Breast epithelium (tissue), 4 donors: ENCODE data around the gene INAFM2. TPM values are rescaled to one million over a fixed set of nuclear protein-coding genes. Genes with fewer than 3 reads are reported as not detected.

Experiments
- DNase-seq, 2 donors: peaks; one replicate each; pipeline ENCODE4 v3.0.0-alpha.2; 2019; ENCODE audit warnings: low spot score in 2 of 2
- H3K27ac ChIP-seq, 2 donors: fragments of 200-600 bp; sonication (generic) in 1 of 2; one replicate each; pipeline ENCODE4 v1.5.1; 2016 to 2019; ENCODE audit warnings: mild to moderate bottlenecking in 1 of 2
- H3K27me3 ChIP-seq, 2 donors: fragments of 200-600 bp; sonication (generic) in 1 of 2; one replicate each; pipeline versions ENCODE4 v1.5.1 to v1.6.0; 2017 to 2019; ENCODE audit warnings: control low read depth in 1 of 2, mild to moderate bottlenecking in 1 of 2
- H3K36me3 ChIP-seq: fragments of 200-600 bp; one replicate; pipeline ENCODE4 v1.5.1; 2019
- H3K4me1 ChIP-seq, 2 donors: fragments of 200-600 bp; sonication (generic); one replicate each; pipeline ENCODE4 v1.5.1; 2016 to 2019; ENCODE audit warnings: control low read depth in 1 of 2
- H3K4me3 ChIP-seq, 3 donors: fragments of 200-600 bp; sonication (generic); 1 replicate in 2 of 3; 2 replicates in 1 of 3; pipeline ENCODE4 v1.5.1; 2016 to 2019; ENCODE audit warnings: mild to moderate bottlenecking in 3 of 3, moderate library complexity in 2 of 3
- H3K9me3 ChIP-seq, 2 donors: fragments of 200-600 bp; sonication (generic) in 1 of 2; one replicate each; pipeline ENCODE4 v1.5.1; 2016 to 2019; ENCODE audit warnings: control low read depth in 1 of 2
- POLR2A ChIP-seq: fragments of 450-650 bp; IDR thresholded peaks from one replicate; pipeline ENCODE4 v1.6.1; 2016; ENCODE audit warnings: antibody characterized with exemption, mild to moderate bottlenecking, moderate library complexity
- POLR2AphosphoS5 ChIP-seq, 3 donors: sonication (generic); formaldehyde crosslinking; IDR thresholded peaks; one replicate each; pipeline ENCODE4 v1.6.1; 2017; ENCODE audit warnings: antibody characterized with exemption in 3 of 3
- intact Hi-C: fragments of 100-400 bp; cut with DNase I; formaldehyde crosslinking; loops from one replicate; pipeline ENCODE4 v1.15.1; 2023; ENCODE audit warnings: low total_unique reads
- total RNA-seq, 3 donors: library from RNA; depleted of rRNA; stranded (reverse); fragments of >200 nt; gene quantifications; one replicate each; pipeline ENCODE4 v1.1.0, GENCODE V29; 2016
- TF ChIP-seq, protein P1 (sequence below), 3 donors: fragments of 450-650 bp; IDR thresholded peaks; one replicate each; pipeline ENCODE4 v1.5.1; 2016 to 2017; ENCODE audit warnings: antibody characterized with exemption in 3 of 3, mild to moderate bottlenecking in 3 of 3, moderate library complexity in 3 of 3

The INAFM2 gene
- total RNA-seq, 3 donors from 2014 or later, result 5.1 to 17.3 (median 12.5) TPM

DNA sequence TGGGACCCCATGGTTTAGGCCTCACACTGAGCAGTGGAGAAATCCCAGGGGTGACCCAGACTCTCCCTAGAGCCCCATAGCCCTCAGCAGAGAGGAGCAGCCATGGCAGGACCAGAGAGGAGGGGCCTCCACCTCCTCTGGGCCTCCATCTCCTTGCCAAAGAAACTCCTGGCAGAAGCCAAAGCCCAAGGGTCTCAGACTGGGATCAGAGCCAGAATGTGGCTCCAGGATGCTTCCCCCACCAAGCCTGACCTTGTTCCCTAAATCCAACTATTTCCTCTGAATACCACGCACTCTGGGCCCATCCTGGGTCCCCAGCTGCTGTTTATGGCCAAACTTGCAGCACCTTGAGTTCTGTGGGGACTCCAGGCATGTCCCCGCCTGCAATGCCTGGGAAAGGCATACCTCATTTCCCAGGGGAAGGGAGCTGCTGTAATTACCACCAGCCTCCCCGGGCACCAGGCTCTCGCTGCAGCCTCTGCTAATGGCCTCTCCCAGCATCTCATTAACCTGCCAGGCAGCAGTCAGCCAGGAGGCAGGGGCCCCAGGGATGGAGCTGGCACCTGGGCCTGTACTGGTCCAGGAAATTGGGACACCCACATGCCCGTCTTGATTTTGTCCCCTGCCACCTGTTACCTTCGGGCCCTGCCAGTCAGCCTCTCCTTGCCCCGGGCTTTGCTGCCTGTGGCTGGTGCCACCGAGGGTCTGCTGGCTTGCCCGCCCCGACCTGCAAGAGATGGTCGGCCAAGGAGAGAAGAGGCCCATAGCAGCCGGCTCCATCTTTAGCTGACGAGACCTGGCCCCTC lies 12.6 kb downstream of the INAFM2 start:
- intact Hi-C loops, result no loop called here
- TF ChIP-seq, protein P1, sequence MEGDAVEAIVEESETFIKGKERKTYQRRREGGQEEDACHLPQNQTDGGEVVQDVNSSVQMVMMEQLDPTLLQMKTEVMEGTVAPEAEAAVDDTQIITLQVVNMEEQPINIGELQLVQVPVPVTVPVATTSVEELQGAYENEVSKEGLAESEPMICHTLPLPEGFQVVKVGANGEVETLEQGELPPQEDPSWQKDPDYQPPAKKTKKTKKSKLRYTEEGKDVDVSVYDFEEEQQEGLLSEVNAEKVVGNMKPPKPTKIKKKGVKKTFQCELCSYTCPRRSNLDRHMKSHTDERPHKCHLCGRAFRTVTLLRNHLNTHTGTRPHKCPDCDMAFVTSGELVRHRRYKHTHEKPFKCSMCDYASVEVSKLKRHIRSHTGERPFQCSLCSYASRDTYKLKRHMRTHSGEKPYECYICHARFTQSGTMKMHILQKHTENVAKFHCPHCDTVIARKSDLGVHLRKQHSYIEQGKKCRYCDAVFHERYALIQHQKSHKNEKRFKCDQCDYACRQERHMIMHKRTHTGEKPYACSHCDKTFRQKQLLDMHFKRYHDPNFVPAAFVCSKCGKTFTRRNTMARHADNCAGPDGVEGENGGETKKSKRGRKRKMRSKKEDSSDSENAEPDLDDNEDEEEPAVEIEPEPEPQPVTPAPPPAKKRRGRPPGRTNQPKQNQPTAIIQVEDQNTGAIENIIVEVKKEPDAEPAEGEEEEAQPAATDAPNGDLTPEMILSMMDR (IDR thresholded peaks at IDR 0.05), result no peak
- no peak for TF ChIP-seq POLR2A
- TF ChIP-seq POLR2AphosphoS5 (IDR thresholded peaks at IDR 0.05), result no peak
- Histone ChIP-seq H3K4me1 (peaks cover 38 to 55% of the 10 kb centered on the region in 2 donors), H3K9me3 (no peaks in the 10 kb centered on the region), H3K36me3 (no peaks in the 10 kb centered on the region), H3K4me3 (no peak overlapping the region), H3K27me3 (no peaks in the 10 kb centered on the region), H3K27ac (peak overlapping the region; percentile 96 to 97)
- no peak for DNase-seq

- intact Hi-C loops, result no loop called here
- Histone ChIP-seq H3K4me3 (no peak overlapping the region), H3K9me3 (no peaks in the 10 kb centered on the region), H3K27ac (peak overlapping the region; percentile 96 to 97), H3K36me3 (no peaks in the 10 kb centered on the region), H3K27me3 (no peaks in the 10 kb centered on the region), H3K4me1 (peaks cover 38 to 55% of the 10 kb centered on the region in 2 donors)
- no peak for DNase-seq
- TF ChIP-seq, protein P1 (IDR thresholded peaks at IDR 0.05), result no peak
- TF ChIP-seq POLR2A (no peak), POLR2AphosphoS5 (IDR thresholded peaks at IDR 0.05) (no peak)
Observed at GRCh38 chr15:40336744-40337122, 13.2 kb downstream of the INAFM2 start.

GRCh38 chr15:40337597-40337996 lies 14.1 kb downstream of the INAFM2 start:
- Histone ChIP-seq H3K9me3 (no peaks in the 10 kb centered on the region), H3K27me3 (no peaks in the 10 kb centered on the region), H3K4me1 (peaks cover 38 to 56% of the 10 kb centered on the region in 2 donors), H3K4me3 (peak overlapping the region in 1 of 3 donors; percentile 26), H3K36me3 (no peaks in the 10 kb centered on the region), H3K27ac (peak overlapping the region; percentile 96 to 97)
- TF ChIP-seq POLR2A (no peak), POLR2AphosphoS5 (IDR thresholded peaks at IDR 0.05) (no peak)
- TF ChIP-seq, protein P1 (IDR thresholded peaks at IDR 0.05), result no peak
- no peak for DNase-seq
- intact Hi-C loops, result no loop called here

- DNase-seq, result no peak
- intact Hi-C loops, result no loop called here
- Histone ChIP-seq H3K4me3 (peak overlapping the region in 1 of 3 donors; percentile 26), H3K27ac (peak overlapping the region; percentile 96 to 97), H3K4me1 (peaks cover 38 to 61% of the 10 kb centered on the region in 2 donors), H3K9me3 (no peaks in the 10 kb centered on the region), H3K36me3 (no peaks in the 10 kb centered on the region), H3K27me3 (no peaks in the 10 kb centered on the region)
- TF ChIP-seq POLR2A (no peak), POLR2AphosphoS5 (IDR thresholded peaks at IDR 0.05) (no peak)
- TF ChIP-seq, protein P1 (IDR thresholded peaks at IDR 0.05), result peak in 2 of 3 donors; percentile 17 to 52
Observed at GRCh38 chr15:40338041-40338657, 14.7 kb downstream of the INAFM2 start.
